ENCODE measurements around the gene LRRC4C. TPM values are rescaled to one million over a fixed set of nuclear protein-coding genes. Genes with fewer than 3 reads are reported as not detected.
"Not testable (repeated sequence)": the region's sequence is repeated elsewhere in the genome, so short reads cannot be mapped to it uniquely, and the experiment has no call there.

Gene LRRC4C
- total RNA-seq, 1 experiment from 2014 or later = not detected

DNA sequence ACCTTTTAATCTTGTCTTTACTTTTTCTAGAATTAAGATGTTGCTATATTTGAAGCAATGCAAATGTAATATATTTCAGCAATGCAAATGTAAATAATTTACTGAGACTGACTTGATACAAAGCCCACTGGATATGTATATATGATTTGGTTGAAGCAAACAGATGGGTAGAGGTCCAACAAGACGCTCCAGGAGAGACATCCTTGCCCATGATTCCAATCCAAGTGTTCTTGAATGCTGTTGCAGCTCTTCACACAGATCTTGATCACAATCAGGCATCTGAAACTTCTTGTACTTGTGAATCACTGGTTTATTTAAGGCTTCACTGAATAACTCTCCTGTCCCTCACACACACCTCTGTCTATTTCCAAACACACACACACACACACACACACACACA, 507.0 kb downstream of the LRRC4C start:
- Mint-ChIP-seq H3K4me1 (ENCODE audit: insufficient read depth, unreplicated experiment) (no peaks in the 10 kb centered on the region), H3K4me3 (ENCODE audit: unreplicated experiment) (no peak overlapping the region), H3K27ac (ENCODE audit: low read depth, unreplicated experiment) (no peak overlapping the region), H3K9me3 (ENCODE audit: unreplicated experiment) (no peaks in the 10 kb centered on the region), H3K36me3 (ENCODE audit: insufficient read depth, unreplicated experiment) (no peaks in the 10 kb centered on the region), H3K27me3 (ENCODE audit: insufficient read depth, unreplicated experiment) (no peaks in the 10 kb centered on the region)
- DNase-seq (ENCODE audit: unreplicated experiment) = no peak
- TF ChIP-seq CTCF (IDR thresholded peaks at IDR 0.05; ENCODE audit: unreplicated experiment) = no peak
- intact Hi-C loops (cut with micrococcal nuclease) = no loop called here
- ChIA-PET POLR2A (interaction anchor here (0.6 kb wide), 1 partner anchor 72 kb away, joined by 3 read pairs; no protein-coding TSS in a partner anchor), CTCF (interaction anchor here (0.7 to 1.0 kb wide), 4 partner anchors 8 to 446 kb away, joined by 3 to 4 read pairs (median 4); no protein-coding TSS in a partner anchor)
- no TSS peak for BruUV-seq (replicated peaks)

DNA sequence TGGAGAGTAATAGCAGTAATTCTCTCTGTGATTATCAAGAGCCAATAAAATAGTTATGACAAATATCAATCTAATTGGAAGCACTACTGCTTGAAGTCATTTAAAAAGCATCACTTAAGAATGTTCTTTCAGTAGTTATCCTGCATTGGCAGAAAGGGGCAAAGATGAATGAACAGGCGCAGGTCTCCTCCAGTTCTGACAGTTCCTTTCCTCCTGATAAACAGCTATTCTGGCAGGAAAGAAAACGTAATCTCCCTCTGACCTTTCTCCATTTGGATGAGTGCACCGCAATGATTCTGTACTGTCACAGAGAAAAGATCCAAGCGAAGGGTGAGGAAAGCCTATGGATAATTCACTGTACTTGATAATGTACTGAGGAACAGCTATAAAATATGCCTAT, 521.5 kb downstream of the LRRC4C start:
- intact Hi-C loops (cut with micrococcal nuclease) = no loop called here
- Mint-ChIP-seq H3K4me1 (ENCODE audit: insufficient read depth, unreplicated experiment) (no peaks in the 10 kb centered on the region), H3K27ac (ENCODE audit: low read depth, unreplicated experiment) (no peak overlapping the region), H3K9me3 (ENCODE audit: unreplicated experiment) (peaks cover 13% of the 10 kb centered on the region), H3K36me3 (ENCODE audit: insufficient read depth, unreplicated experiment) (no peaks in the 10 kb centered on the region), H3K4me3 (ENCODE audit: unreplicated experiment) (no peak overlapping the region), H3K27me3 (ENCODE audit: insufficient read depth, unreplicated experiment) (no peaks in the 10 kb centered on the region)
- ChIA-PET POLR2A (interaction anchor here (1.1 kb wide), 1 partner anchor 295 kb away, joined by 3 read pairs; no protein-coding TSS in a partner anchor), CTCF (interaction anchor here (0.7 kb wide), 2 partner anchors 23 to 41 kb away, joined by 3 to 4 read pairs; no protein-coding TSS in a partner anchor)
- no TSS peak for BruUV-seq (replicated peaks)
- TF ChIP-seq CTCF (IDR thresholded peaks at IDR 0.05; ENCODE audit: unreplicated experiment) = no peak
- no peak for DNase-seq (ENCODE audit: unreplicated experiment)

- Mint-ChIP-seq H3K4me3 (ENCODE audit: unreplicated experiment) (no peak overlapping the region), H3K36me3 (ENCODE audit: insufficient read depth, unreplicated experiment) (no peaks in the 10 kb centered on the region), H3K4me1 (ENCODE audit: insufficient read depth, unreplicated experiment) (peaks cover 5% of the 10 kb centered on the region), H3K27me3 (ENCODE audit: insufficient read depth, unreplicated experiment) (no peaks in the 10 kb centered on the region), H3K27ac (ENCODE audit: low read depth, unreplicated experiment) (no peak overlapping the region), H3K9me3 (ENCODE audit: unreplicated experiment) (no peaks in the 10 kb centered on the region)
- intact Hi-C loops (cut with micrococcal nuclease) = no loop called here
- DNase-seq (ENCODE audit: unreplicated experiment) = no peak
- TF ChIP-seq CTCF (IDR thresholded peaks at IDR 0.05; ENCODE audit: unreplicated experiment) = no peak
- POLR2A ChIA-PET = no interaction called here
- CTCF ChIA-PET = interaction anchor here (0.6 to 1.2 kb wide), 7 partner anchors 21 to 619 kb away, joined by 3 to 6 read pairs (median 3); no protein-coding TSS in a partner anchor
- no TSS peak for BruUV-seq (replicated peaks)
These were observed 534.5 kb downstream of the LRRC4C start for GRCh38 chr11:40924915-40925314.

GRCh38 chr11:40921246-40921645, 538.2 kb downstream of the LRRC4C start:
- no peak overlapping the region for H3K4me3 Mint-ChIP-seq (ENCODE audit: unreplicated experiment)
- no peaks in the 10 kb centered on the region for H3K36me3 Mint-ChIP-seq (ENCODE audit: insufficient read depth, unreplicated experiment)
- CTCF ChIA-PET = no interaction called here
- no peaks in the 10 kb centered on the region for H3K27me3 Mint-ChIP-seq (ENCODE audit: insufficient read depth, unreplicated experiment)
- no TSS peak for BruUV-seq (replicated peaks)
- H3K4me1 Mint-ChIP-seq (ENCODE audit: insufficient read depth, unreplicated experiment) = peaks cover 5% of the 10 kb centered on the region
- POLR2A ChIA-PET = interaction anchor here (0.8 kb wide), 1 partner anchor 242 kb away, joined by 3 read pairs; no protein-coding TSS in a partner anchor
- DNase-seq (ENCODE audit: unreplicated experiment) = no peak
- intact Hi-C loops (cut with micrococcal nuclease) = no loop called here
- no peaks in the 10 kb centered on the region for H3K9me3 Mint-ChIP-seq (ENCODE audit: unreplicated experiment)
- TF ChIP-seq CTCF (IDR thresholded peaks at IDR 0.05; ENCODE audit: unreplicated experiment) = no peak
- no peak overlapping the region for H3K27ac Mint-ChIP-seq (ENCODE audit: low read depth, unreplicated experiment)

DNA sequence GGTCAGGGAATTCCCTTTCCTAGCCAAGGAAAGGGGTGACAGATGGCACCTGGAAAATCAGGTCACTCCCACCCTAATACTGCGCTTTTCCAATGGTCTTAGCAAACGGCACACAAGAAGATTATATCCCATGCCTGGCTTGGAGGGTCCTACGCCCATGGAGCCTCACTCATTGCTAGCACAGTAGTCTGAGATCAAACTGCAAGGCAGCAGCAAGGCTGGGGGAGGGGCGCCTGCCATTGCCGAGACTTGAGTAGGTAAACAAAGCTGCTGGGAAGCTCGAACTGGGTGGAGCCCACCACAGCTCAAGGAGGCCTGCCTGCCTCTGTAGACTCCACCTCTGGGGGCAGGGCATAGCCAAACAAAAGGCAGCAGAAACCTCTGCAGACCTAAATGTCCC, 548.7 kb downstream of the LRRC4C start:
- H3K27ac Mint-ChIP-seq (ENCODE audit: low read depth, unreplicated experiment); H3K27me3 Mint-ChIP-seq (ENCODE audit: insufficient read depth, unreplicated experiment); POLR2A ChIA-PET; H3K4me3 Mint-ChIP-seq (ENCODE audit: unreplicated experiment); H3K36me3 Mint-ChIP-seq (ENCODE audit: insufficient read depth, unreplicated experiment); BruUV-seq (replicated peaks); intact Hi-C loops (cut with micrococcal nuclease); CTCF ChIA-PET; DNase-seq (ENCODE audit: unreplicated experiment); H3K4me1 Mint-ChIP-seq (ENCODE audit: insufficient read depth, unreplicated experiment): not testable (repeated sequence)
- peaks cover 15% of the 10 kb centered on the region for H3K9me3 Mint-ChIP-seq (ENCODE audit: unreplicated experiment)

All from MCF 10A (cell line).